GM21423 (cell line): Measurements from ENCODE around the gene NSUN6.

Source experiments
- ATAC-seq: cut with Tn5 transposase; IDR thresholded peaks from one replicate; pipeline ENCODE4 v1.9.1; 2021; ENCODE audit warnings: mild to moderate bottlenecking, moderate library complexity; ENCODE audit not compliant: unreplicated experiment

The NSUN6 gene

DNA sequence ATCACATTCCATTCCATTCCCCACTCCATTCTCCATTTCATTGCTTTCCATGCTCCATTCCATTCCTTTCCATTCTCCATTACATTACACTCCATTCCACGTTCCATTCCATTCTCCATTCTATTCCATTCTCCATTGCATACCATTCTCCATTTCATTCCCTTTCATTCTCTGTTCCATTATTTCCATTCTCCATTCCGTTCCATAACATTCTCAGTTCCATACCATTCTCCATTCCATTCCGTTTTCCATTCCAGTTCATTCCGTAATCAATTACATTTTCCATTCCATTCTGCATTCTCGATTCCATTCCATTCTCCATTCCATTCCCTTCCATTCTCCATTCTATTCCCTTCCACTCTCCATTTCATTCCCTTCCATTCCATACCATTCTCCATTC lies 86.4 kb downstream of the NSUN6 start:
- no peak for ATAC-seq

DNA sequence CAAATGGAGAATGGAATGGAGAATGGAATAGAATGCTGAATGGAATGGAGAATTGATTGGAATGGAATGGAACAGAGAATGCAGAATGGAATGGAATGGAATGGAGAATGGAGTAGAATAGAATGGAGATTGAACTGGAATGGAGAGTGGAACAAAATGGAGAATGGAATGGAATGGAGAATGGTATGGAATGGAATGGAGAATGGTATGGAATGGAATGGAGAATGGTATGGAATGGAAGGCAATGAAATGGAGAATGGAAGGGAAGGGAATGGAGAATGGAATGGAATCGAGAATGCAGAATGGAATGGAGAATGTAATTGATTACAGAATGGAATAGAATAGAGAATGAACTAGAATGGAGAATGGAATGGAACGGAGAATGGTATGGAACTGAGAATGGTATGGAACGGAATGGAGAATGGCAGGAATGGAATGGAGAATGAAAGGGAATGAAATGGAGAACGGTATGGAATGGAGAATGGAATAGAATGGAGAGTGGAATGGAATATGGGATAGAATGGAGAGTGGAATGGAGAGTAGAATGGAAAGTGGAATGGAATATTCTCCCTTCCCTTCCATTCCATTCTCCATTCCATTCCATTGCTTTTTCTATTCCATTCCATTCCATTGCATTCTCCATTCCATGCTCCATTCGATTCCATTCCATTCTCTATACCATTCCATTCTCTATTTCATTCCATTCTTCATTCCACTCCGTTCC lies 88.2 kb downstream of the NSUN6 start:
- ATAC-seq: no peak

- no peak for ATAC-seq
Observed at GRCh38 chr10:18561861-18562551, 89.4 kb downstream of the NSUN6 start.

GRCh38 chr10:18557960-18558359 lies 93.4 kb downstream of the NSUN6 start:
- ATAC-seq: no peak

- no peak for ATAC-seq
Observed at GRCh38 chr10:18556522-18557147, 94.8 kb downstream of the NSUN6 start.

DNA sequence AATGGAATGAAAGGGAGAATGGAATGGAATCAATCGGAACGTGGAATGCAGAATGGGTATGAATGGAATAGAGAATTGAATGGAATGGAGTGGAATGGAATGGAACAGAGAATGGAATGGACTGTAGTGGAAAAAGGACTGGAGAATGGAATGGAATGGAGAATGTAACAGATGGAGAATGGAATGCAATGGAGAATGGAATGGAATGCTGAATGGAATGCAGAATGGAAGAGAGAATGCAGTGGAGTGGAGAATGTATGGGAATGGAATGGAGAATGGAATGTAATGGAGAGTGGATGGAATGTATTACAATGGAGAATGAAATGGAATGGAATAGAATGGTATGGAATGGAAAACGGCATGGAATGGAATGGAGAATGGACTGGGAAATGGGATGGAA lies 96.9 kb downstream of the NSUN6 start:
- ATAC-seq: no peak

DNA sequence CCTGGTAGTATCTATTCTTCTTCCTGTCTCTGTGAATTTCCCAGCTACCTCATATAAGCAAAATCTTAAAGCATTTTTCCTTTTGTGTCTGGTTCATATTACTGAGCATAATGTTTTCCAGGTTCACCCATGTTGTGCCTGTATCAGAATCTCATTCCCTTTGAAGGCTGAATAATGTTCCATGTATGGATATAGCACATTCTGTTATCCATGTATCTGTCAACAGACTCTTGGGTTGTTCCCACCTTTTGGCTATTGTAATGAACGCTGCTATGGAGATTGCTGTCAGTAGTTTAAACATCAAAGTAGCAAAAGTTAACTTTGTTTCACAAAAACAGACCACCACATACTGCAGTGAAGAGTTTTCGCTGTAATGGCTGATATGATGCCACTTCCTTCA lies 99.9 kb downstream of the NSUN6 start:
- no peak for ATAC-seq

DNA sequence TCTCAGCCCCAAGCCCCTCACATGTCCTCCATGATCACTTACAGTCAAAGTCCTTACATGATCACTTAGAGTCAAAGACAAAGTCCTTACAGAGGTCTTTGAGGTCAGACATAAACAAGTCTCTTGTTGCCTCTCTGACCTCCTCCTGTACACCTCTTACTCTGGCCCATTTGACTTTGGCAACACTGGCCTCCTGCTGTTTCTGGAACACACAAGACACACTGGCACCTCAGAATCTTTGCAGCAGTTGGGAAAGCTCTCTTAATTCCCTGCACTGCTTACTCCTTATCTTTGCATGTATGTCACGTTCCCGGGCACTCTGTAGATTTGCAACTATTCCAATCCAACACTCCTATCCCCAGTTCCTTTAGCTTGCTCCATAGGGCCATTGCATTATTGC lies 102.3 kb downstream of the NSUN6 start:
- no peak for ATAC-seq

GRCh38 chr10:18545621-18546305 lies 105.6 kb downstream of the NSUN6 start:
- ATAC-seq: no peak

GRCh38 chr10:18542832-18543231 lies 108.6 kb downstream of the NSUN6 start:
- no peak for ATAC-seq

DNA sequence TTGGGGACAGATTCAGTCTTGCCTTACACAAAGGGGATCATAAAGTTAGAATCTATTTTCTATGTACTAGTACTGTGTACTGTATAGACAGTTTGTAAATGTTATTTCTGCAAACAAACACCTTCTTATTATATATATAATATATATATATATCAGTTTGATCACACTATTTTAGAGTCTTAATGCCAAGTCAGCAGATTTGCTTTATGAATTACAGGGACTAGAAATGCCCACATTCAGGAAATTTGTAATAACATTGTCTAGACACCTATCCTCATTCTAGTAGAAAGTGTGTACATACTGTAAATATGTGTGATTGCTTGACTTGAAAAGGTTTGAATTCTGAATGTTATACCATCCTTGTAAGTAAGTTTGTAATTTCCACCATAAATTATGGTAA lies 111.2 kb downstream of the NSUN6 start:
- no peak for ATAC-seq

DNA sequence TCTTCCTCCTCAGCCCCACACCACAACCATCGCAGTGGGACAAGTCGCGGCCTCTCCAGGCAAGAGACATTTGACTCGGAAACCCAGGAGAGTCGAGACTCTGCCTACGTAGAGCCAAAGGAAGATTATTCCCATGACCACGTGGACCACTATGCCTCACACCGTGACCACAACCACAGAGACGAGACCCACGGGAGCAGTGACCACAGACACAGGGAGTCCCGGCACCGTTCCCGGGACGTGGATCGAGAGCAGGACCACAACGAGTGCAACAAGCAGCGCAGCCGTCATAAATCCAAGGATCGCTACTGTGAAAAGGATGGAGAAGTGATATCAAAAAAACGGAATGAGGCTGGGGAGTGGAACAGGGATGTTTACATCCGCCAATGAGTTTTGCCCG lies 112.1 kb downstream of the NSUN6 start:
- ATAC-seq: no peak

DNA sequence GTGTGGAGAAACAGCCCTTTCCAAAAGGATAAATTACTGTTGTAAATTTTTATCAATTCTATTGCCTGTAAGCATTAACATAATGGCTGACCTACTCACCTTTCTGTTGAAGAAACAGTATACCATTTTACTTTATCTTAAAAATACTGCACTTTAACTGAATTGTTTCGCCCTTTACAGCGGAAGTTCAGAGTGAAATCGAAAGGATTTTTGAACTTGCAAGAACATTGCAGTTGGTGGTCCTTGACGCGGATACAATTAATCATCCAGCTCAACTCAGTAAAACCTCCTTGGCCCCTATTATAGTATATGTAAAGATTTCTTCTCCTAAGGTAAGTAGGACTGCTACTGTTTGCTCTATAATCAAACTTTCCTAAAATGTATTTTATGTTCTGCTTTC lies 117.5 kb downstream of the NSUN6 start:
- no peak for ATAC-seq

- no peak for ATAC-seq
Observed at GRCh38 chr10:18532881-18533535, 118.4 kb downstream of the NSUN6 start.

- no peak for ATAC-seq
Observed at GRCh38 chr10:18528292-18528691, 123.1 kb downstream of the NSUN6 start.

DNA sequence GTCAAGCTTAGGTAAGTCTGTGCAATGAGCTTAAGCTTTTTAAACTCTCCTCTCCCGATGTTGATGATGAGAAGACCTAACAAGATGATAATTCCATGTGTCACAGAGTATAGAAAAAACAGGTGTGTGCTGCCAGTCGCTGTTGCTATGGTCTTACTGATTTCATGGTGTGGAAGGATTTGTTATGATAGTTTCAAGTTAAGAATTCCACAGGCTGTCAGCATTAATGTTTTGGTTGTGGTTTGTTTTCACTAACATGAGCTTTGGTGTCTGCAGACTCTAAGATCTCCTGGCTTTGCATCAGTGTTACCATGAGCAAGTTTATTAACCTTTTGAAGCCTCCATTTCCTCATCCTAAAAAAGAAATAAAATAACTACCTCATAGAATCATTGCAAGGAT lies 123.7 kb downstream of the NSUN6 start:
- ATAC-seq: no peak

DNA sequence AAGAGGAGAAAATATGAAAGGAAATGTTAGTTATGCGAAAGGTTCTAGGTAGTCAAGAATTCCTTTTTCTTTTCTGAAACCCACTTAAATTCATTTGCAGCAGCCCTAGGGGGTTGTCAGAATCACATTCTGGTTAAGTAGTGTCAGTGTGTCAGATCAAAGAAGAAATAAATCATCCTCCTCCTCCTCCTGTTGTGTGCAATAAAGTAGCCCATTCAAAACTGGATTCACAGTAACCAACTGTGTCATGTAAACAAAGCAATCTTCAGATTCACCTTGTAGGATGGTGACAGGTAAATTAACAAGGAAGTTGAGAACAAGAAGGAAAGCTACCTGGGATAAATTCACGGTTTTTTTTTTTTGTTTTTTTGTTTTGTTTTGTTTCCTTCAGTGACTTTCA lies 127.5 kb downstream of the NSUN6 start:
- ATAC-seq: no peak

DNA sequence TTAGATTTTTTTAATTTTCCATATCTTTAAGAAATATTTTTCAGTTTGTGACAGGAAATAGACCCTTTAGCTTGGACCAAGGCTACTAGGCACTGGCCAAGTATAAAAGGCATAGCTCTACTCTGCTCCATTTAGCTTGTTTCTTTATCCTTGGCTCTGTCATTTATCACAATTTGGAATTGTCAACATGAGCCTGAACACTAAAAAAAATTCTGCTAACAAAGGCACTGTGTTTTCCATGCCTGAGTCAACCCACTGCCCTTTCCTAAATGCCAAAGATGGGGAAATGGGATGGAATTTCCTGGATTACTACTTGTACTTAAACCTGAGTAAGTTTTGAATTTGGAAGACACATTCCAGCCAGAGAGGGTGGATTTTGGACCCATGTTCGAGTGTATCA lies 128.4 kb downstream of the NSUN6 start:
- ATAC-seq: no peak

DNA sequence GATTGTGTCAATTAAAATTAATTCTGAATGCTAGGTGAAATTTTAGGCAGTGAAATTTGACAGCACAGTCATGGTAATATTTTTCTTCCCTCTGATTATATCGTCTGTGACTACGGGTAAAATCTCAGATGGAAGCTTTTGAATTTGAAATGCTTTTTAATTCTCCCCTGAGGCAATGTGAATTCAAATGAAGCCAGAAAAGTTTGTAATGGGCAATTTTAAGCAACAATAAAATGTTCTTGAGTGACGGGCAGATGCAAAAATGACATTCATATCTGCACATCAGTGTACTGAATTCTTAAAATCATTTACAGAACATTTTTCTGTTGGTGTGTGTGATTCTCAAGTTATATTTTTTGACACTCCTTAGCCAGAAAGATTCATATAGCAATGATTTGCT lies 134.5 kb downstream of the NSUN6 start:
- ATAC-seq: no peak

- no peak for ATAC-seq
Observed at GRCh38 chr10:18514537-18514936, 136.8 kb downstream of the NSUN6 start.

DNA sequence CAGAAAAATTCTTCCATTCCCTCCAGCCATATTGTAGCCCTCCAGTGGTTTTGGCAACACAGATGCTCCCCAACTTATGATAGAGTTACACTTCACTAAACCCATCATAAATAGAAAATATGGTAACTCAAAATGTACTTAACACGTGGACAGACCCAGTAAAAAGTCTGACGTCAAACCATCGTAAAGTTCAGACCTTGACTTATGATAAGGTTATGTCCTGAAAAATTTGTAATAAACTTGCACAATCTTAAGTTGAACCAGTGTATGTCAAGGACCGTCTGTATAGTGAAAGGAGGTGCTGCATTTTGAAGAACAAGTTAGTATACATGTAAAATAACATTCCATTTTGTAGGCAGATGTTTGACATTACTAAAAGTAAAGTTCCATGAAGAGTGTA lies 142.8 kb downstream of the NSUN6 start:
- no peak for ATAC-seq
